H9 (cell line): Measurements from ENCODE around the gene GRAMD1B. TPM values are rescaled to one million over a fixed set of nuclear protein-coding genes. Genes with fewer than 3 reads are reported as not detected.

Experiments
- DNase-seq: peaks from one replicate; pipeline ENCODE4 v3.0.0-alpha.2; 2017
- H2AFZ ChIP-seq: one replicate; pipeline ENCODE4 v1.6.1; 2013; ENCODE audit warnings: mild to moderate bottlenecking, low read length, control low read depth, moderate library complexity
- H2AK5ac ChIP-seq: 2 replicates; pipeline ENCODE4 v1.6.1; 2013; ENCODE audit warnings: low read length, control low read depth, mixed read lengths; ENCODE audit not compliant: insufficient read length
- H2BK120ac ChIP-seq: one replicate; pipeline ENCODE4 v1.6.1; 2013; ENCODE audit warnings: low read depth, mild to moderate bottlenecking, low read length, control low read depth, inconsistent platforms; ENCODE audit not compliant: poor library complexity, severe bottlenecking
- H2BK12ac ChIP-seq: 2 replicates; pipeline ENCODE4 v1.6.1; 2013; ENCODE audit warnings: low read length, control low read depth, mixed read lengths, low read depth; ENCODE audit not compliant: insufficient read length
- H2BK15ac ChIP-seq: 2 replicates; pipeline ENCODE4 v1.6.1; 2013; ENCODE audit warnings: low read depth, low read length, control low read depth
- H2BK20ac ChIP-seq: one replicate; pipeline ENCODE4 v1.6.1; 2013; ENCODE audit warnings: low read depth, mild to moderate bottlenecking, low read length, control low read depth, inconsistent platforms; ENCODE audit not compliant: poor library complexity, severe bottlenecking
- H2BK5ac ChIP-seq: 2 replicates; pipeline ENCODE4 v1.6.1; 2013; ENCODE audit warnings: low read length, control low read depth, mixed read lengths; ENCODE audit not compliant: insufficient read length
- H3K14ac ChIP-seq: 2 replicates; pipeline ENCODE4 v1.6.1; 2013; ENCODE audit warnings: low read length, control low read depth; ENCODE audit not compliant: insufficient read depth
- H3K18ac ChIP-seq: 2 replicates; pipeline ENCODE4 v1.6.1; 2013; ENCODE audit warnings: low read depth, mild to moderate bottlenecking, mixed read lengths, low read length, control low read depth; ENCODE audit not compliant: insufficient read length
- H3K23ac ChIP-seq: 2 replicates; pipeline ENCODE4 v1.6.1; 2013; ENCODE audit warnings: low read length, control low read depth, mixed read lengths, low read depth; ENCODE audit not compliant: insufficient read length
- H3K23me2 ChIP-seq: 2 replicates; pipeline ENCODE4 v1.6.1; 2013; ENCODE audit warnings: low read depth, mild to moderate bottlenecking, mixed read lengths, low read length, control low read depth; ENCODE audit not compliant: insufficient read length, poor library complexity, severe bottlenecking
- H3K27ac ChIP-seq: 2 replicates; pipeline ENCODE4 v1.5.1; 2013; ENCODE audit warnings: low read length, control low read depth, mixed read lengths, low read depth; ENCODE audit not compliant: insufficient read length
- H3K27me3 ChIP-seq: 2 replicates; pipeline ENCODE4 v1.6.1; 2013; ENCODE audit warnings: low read length, control low read depth, inconsistent platforms; ENCODE audit not compliant: insufficient read depth
- H3K4ac ChIP-seq: 2 replicates; pipeline ENCODE4 v1.6.1; 2013; ENCODE audit warnings: low read depth, mild to moderate bottlenecking, control low read depth, inconsistent platforms, low read length, moderate library complexity
- H3K4me1 ChIP-seq: 2 replicates; pipeline ENCODE4 v1.6.1; 2013; ENCODE audit warnings: low read length, control low read depth, inconsistent platforms; ENCODE audit not compliant: insufficient read depth
- H3K4me2 ChIP-seq: 2 replicates; pipeline ENCODE4 v1.6.1; 2013; ENCODE audit warnings: low read length, control low read depth, mixed read lengths; ENCODE audit not compliant: insufficient read length, insufficient read depth
- H3K56ac ChIP-seq: 2 replicates; pipeline ENCODE4 v1.6.1; 2013; ENCODE audit warnings: low read depth, mild to moderate bottlenecking, mixed read lengths, low read length, control low read depth; ENCODE audit not compliant: insufficient read length
- H3K79me1 ChIP-seq: 2 replicates; pipeline ENCODE4 v1.6.1; 2013; ENCODE audit warnings: low read depth, mild to moderate bottlenecking, moderate library complexity, low read length, control low read depth, inconsistent platforms; ENCODE audit not compliant: insufficient read depth, poor library complexity, severe bottlenecking
- H3K79me2 ChIP-seq: 2 replicates; pipeline ENCODE4 v1.6.1; 2013; ENCODE audit warnings: low read length, control low read depth, inconsistent platforms; ENCODE audit not compliant: insufficient read depth
- H3K9ac ChIP-seq: 2 replicates; pipeline ENCODE4 v1.6.1; 2013; ENCODE audit warnings: low read length, control low read depth, mixed read lengths; ENCODE audit not compliant: insufficient read length; ENCODE audit errors: extremely low read depth
- H3K9me3 ChIP-seq: one replicate; pipeline ENCODE4 v1.6.1; 2013; ENCODE audit warnings: low read depth, low read length, inconsistent platforms; ENCODE audit not compliant: control insufficient read depth
- H3T11ph ChIP-seq: one replicate; pipeline ENCODE4 v1.6.1; 2013; ENCODE audit warnings: mild to moderate bottlenecking, low read length, control low read depth, inconsistent platforms
- H4K20me1 ChIP-seq: one replicate; pipeline ENCODE4 v1.6.1; 2013; ENCODE audit not compliant: control insufficient read depth, insufficient read length, insufficient read depth
- H4K5ac ChIP-seq: 2 replicates; pipeline ENCODE4 v1.6.1; 2013; ENCODE audit warnings: low read depth, mild to moderate bottlenecking, mixed read lengths, low read length, control low read depth; ENCODE audit not compliant: insufficient read length
- H4K8ac ChIP-seq: replicated peaks from 2 replicates; pipeline ENCODE4 v1.6.1; 2013; ENCODE audit warnings: low read length, control low read depth, mixed read lengths, low read depth; ENCODE audit not compliant: insufficient read length
- H4K91ac ChIP-seq: 2 replicates; pipeline ENCODE4 v1.6.1; 2013; ENCODE audit warnings: low read depth, mild to moderate bottlenecking, moderate library complexity, mixed read lengths, low read length, control low read depth; ENCODE audit not compliant: insufficient read length
- H3K27ac Mint-ChIP-seq, 3 experiments: 2 replicates in 2 of 3; 3 replicates in 1 of 3; pipeline ENCODE4 v1.8.0; 2020 to 2021; ENCODE audit warnings: mixed read lengths in 3 of 3, mild to moderate bottlenecking in 1 of 3, moderate library complexity in 1 of 3
- H3K27me3 Mint-ChIP-seq: 2 replicates; pipeline ENCODE4 v1.8.0; 2021; ENCODE audit warnings: low read depth, mild to moderate bottlenecking, moderate library complexity, mixed read lengths
- H3K36me3 Mint-ChIP-seq, 3 experiments: 2 replicates in 2 of 3; 3 replicates in 1 of 3; pipeline ENCODE4 v1.8.0; 2020 to 2021; ENCODE audit warnings: low read depth in 3 of 3, mixed read lengths in 3 of 3; ENCODE audit not compliant: insufficient read depth in 1 of 3
- H3K4me1 Mint-ChIP-seq, 2 experiments: 2 replicates each; pipeline ENCODE4 v1.8.0; 2020; ENCODE audit warnings: mixed read lengths in 2 of 2
- H3K4me3 Mint-ChIP-seq, 2 experiments: 2 replicates in 1 of 2; 3 replicates in 1 of 2; pipeline ENCODE4 v1.8.0; 2020 to 2021; ENCODE audit warnings: mild to moderate bottlenecking in 2 of 2, mixed read lengths in 2 of 2, moderate library complexity in 1 of 2
- H3K9me3 Mint-ChIP-seq, 2 experiments: 2 replicates in 1 of 2; 3 replicates in 1 of 2; pipeline ENCODE4 v1.8.0; 2020; ENCODE audit warnings: mild to moderate bottlenecking in 2 of 2, mixed read lengths in 2 of 2, moderate library complexity in 1 of 2
- CTCF ChIP-seq: fragments of 200-600 bp; sonication (generic); conservative IDR thresholded peaks from 3 replicates; pipeline ENCODE4 v1.8.0; 2021; ENCODE audit warnings: antibody characterized with exemption, mild to moderate bottlenecking
- WGBS: extraction: QIAGEN DNeasy Blood & Tissue Kit; methylation state at CpG from one replicate; pipeline ENCODE4 v1.1.7; 2013; ENCODE audit warnings: missing lambda C conversion rate, low lambda C conversion rate, mixed read lengths; ENCODE audit not compliant: insufficient read length; ENCODE audit errors: extremely low coverage; 5-methylcytosine and 5-hydroxymethylcytosine counted together
- total RNA-seq: library from RNA; stranded (reverse); gene quantifications from 2 replicates; pipeline ENCODE4 v1.2.1, GENCODE V29; 2021

Gene GRAMD1B
- total RNA-seq, 1 experiment from 2014 or later, result 25.9 TPM

GRCh38 chr11:123388640-123389039 is 41.4 kb upstream of the GRAMD1B start:
- Histone ChIP-seq H3K27ac (no peak overlapping the region), H3K27me3 (no peaks in the 10 kb centered on the region), H3K79me1 (no peaks in the 10 kb centered on the region), H3K14ac (no peak overlapping the region), H2BK20ac (no peak overlapping the region), H3K18ac (no peak overlapping the region), H2BK120ac (no peak overlapping the region), H3K4me1 (peaks cover 4% of the 10 kb centered on the region; the same call in 1 of the 2 replicates), H2AK5ac (no peak overlapping the region), H3K23me2 (no peaks in the 10 kb centered on the region), H3K4ac (no peak overlapping the region), H2AFZ (no peak overlapping the region), H3K79me2 (no peaks in the 10 kb centered on the region), H4K8ac (no peak overlapping the region), H2BK12ac (no peak overlapping the region), H3K56ac (no peak overlapping the region), H3T11ph (no peak overlapping the region), H3K9ac (no peak overlapping the region), H2BK15ac (no peak overlapping the region), H2BK5ac (no peak overlapping the region), H4K5ac (no peak overlapping the region), H4K91ac (no peak overlapping the region), H3K4me2 (no peak overlapping the region), H4K20me1 (no peaks in the 10 kb centered on the region), H3K9me3 (no peaks in the 10 kb centered on the region), H3K23ac (no peak overlapping the region)
- Mint-ChIP-seq H3K36me3 (no peaks in the 10 kb centered on the region), H3K4me3 (no peak overlapping the region), H3K9me3 (no peaks in the 10 kb centered on the region), H3K27ac (no peak overlapping the region), H3K4me1 (no peaks in the 10 kb centered on the region; a peak in 1 of 4 replicates), H3K27me3 (peaks cover 11% of the 10 kb centered on the region)
- TF ChIP-seq CTCF, result no peak
- DNase-seq, result no peak
- no CpG with 5 or more reads among the region's 4 CpGs for WGBS
